Hepatocyte (in vitro differentiated cells): Measurements from ENCODE around the gene CDCA7L. TPM values are rescaled to one million over a fixed set of nuclear protein-coding genes. Genes with fewer than 3 reads are reported as not detected.

Source experiments
- DNase-seq: peaks from one replicate; pipeline ENCODE4 v3.0.0-alpha.2; 2016; ENCODE audit warnings: low spot score
- H2AFZ ChIP-seq: fragments of 200-600 bp; sonication (generic); 2 replicates; pipeline ENCODE4 v1.6.0; 2016; ENCODE audit warnings: antibody characterized with exemption, mild to moderate bottlenecking
- H3K27ac ChIP-seq: fragments of 200-600 bp; sonication (generic); 2 replicates; pipeline ENCODE4 v1.5.1; 2016; ENCODE audit warnings: mild to moderate bottlenecking
- H3K27me3 ChIP-seq: fragments of 200-600 bp; sonication (generic); 2 replicates; pipeline ENCODE4 v1.6.1; 2016
- H3K36me3 ChIP-seq: fragments of 200-600 bp; sonication (generic); replicated peaks from 2 replicates; pipeline ENCODE4 v1.5.1; 2016; ENCODE audit warnings: low read depth; ENCODE audit not compliant: insufficient read depth
- H3K4me1 ChIP-seq: fragments of 200-600 bp; sonication (generic); 2 replicates; pipeline ENCODE4 v1.5.1; 2016; ENCODE audit warnings: mild to moderate bottlenecking, moderate library complexity; ENCODE audit not compliant: insufficient read depth
- H3K4me2 ChIP-seq: fragments of 200-600 bp; sonication (generic); 2 replicates; pipeline ENCODE4 v1.6.0; 2016
- H3K4me3 ChIP-seq: fragments of 200-600 bp; sonication (generic); 2 replicates; pipeline ENCODE4 v1.5.1; 2016; ENCODE audit warnings: mild to moderate bottlenecking
- H3K79me2 ChIP-seq: fragments of 200-600 bp; sonication (generic); 2 replicates; pipeline ENCODE4 v1.6.0; 2017; ENCODE audit warnings: mild to moderate bottlenecking
- H3K9me2 ChIP-seq: fragments of 200-600 bp; sonication (generic); replicated peaks from 2 replicates; pipeline ENCODE4 v1.6.0; 2017; ENCODE audit warnings: mild to moderate bottlenecking; ENCODE audit not compliant: insufficient read depth
- H3K9me3 ChIP-seq: fragments of 200-600 bp; sonication (generic); 2 replicates; pipeline ENCODE4 v1.5.1; 2016; ENCODE audit warnings: low read depth, mild to moderate bottlenecking
- H4K20me1 ChIP-seq: fragments of 200-600 bp; sonication (generic); 2 replicates; pipeline ENCODE4 v1.6.0; 2016; ENCODE audit warnings: mild to moderate bottlenecking; ENCODE audit not compliant: insufficient read depth, poor library complexity, severe bottlenecking
- EZH2 ChIP-seq: fragments of 200-600 bp; sonication (generic); IDR thresholded peaks from 2 replicates; pipeline ENCODE4 v1.6.1; 2016; ENCODE audit warnings: antibody characterized with exemption, mild to moderate bottlenecking, borderline replicate concordance
- EZH2phosphoT487 ChIP-seq: fragments of 200-600 bp; sonication (generic); IDR thresholded peaks from one replicate; pipeline ENCODE4 v1.6.1; 2018; ENCODE audit warnings: antibody characterized with exemption, mild to moderate bottlenecking, low read depth, moderate library complexity; ENCODE audit not compliant: unreplicated experiment, severe bottlenecking
- WGBS: methylation state at CpG from one replicate; pipeline ENCODE4 v1.1.6; 2016; ENCODE audit warnings: low lambda C conversion rate; ENCODE audit errors: missing lambda C conversion rate; 5-methylcytosine and 5-hydroxymethylcytosine counted together
- polyA plus RNA-seq: library from polyadenylated mRNA; unstranded; fragments of >200 nt; fragmentation: Nextera tagmentation; extraction: Ambion mirVana; gene quantifications from 2 replicates; pipeline ENCODE4 v1.2.1, GENCODE V29; 2016
- total RNA-seq: library from RNA; depleted of rRNA; stranded (reverse); fragments of >200 nt; gene quantifications from 2 replicates; pipeline ENCODE4 v1.2.3, GENCODE V29; 2014
- TF ChIP-seq, protein P1 (sequence below): fragments of 200-600 bp; sonication (generic); IDR thresholded peaks from 2 replicates; pipeline ENCODE4 v1.5.1; 2016; ENCODE audit warnings: antibody characterized with exemption, mild to moderate bottlenecking; ENCODE audit not compliant: poor library complexity

Gene CDCA7L
- total and polyA plus RNA-seq, 2 experiments from 2014 or later = 4.5 to 13.0 TPM

DNA sequence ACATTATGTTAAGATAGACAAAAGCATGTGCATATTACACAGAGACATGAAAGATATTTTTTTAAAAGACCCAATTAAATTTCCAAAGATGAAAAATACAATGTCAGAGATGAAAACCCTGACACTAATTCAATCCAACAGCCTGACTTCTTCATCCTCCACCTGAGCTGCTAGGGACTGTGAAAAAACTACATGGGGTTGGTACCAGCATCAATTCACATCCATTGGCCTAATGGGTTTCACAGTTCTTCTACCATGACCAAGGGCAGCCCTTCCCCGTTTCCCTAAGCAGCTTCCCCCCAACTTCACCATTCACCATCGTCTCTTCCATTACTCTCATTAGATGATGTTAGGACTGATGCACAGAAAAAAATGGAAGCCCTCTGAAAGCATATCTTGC lies 37.4 kb upstream of the CDCA7L start:
- no peaks in the 10 kb centered on the region for H3K4me1 ChIP-seq
- no peak overlapping the region for H3K4me2 ChIP-seq
- no peaks in the 10 kb centered on the region for H3K79me2 ChIP-seq
- H3K36me3 ChIP-seq = no peaks in the 10 kb centered on the region
- H4K20me1 ChIP-seq = no peaks in the 10 kb centered on the region
- H3K9me2 ChIP-seq = no peaks in the 10 kb centered on the region
- no peaks in the 10 kb centered on the region for H3K9me3 ChIP-seq
- TF ChIP-seq, protein P1, sequence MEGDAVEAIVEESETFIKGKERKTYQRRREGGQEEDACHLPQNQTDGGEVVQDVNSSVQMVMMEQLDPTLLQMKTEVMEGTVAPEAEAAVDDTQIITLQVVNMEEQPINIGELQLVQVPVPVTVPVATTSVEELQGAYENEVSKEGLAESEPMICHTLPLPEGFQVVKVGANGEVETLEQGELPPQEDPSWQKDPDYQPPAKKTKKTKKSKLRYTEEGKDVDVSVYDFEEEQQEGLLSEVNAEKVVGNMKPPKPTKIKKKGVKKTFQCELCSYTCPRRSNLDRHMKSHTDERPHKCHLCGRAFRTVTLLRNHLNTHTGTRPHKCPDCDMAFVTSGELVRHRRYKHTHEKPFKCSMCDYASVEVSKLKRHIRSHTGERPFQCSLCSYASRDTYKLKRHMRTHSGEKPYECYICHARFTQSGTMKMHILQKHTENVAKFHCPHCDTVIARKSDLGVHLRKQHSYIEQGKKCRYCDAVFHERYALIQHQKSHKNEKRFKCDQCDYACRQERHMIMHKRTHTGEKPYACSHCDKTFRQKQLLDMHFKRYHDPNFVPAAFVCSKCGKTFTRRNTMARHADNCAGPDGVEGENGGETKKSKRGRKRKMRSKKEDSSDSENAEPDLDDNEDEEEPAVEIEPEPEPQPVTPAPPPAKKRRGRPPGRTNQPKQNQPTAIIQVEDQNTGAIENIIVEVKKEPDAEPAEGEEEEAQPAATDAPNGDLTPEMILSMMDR = no peak
- TF ChIP-seq EZH2 = no peak
- TF ChIP-seq EZH2phosphoT487 = no peak
- no peak for DNase-seq
- WGBS = 89% methylated on average over 2 of the region's 2 CpGs
- no peaks in the 10 kb centered on the region for H3K27me3 ChIP-seq
- no peak overlapping the region for H3K4me3 ChIP-seq
- no peak overlapping the region for H2AFZ ChIP-seq
- H3K27ac ChIP-seq = no peak overlapping the region

DNA sequence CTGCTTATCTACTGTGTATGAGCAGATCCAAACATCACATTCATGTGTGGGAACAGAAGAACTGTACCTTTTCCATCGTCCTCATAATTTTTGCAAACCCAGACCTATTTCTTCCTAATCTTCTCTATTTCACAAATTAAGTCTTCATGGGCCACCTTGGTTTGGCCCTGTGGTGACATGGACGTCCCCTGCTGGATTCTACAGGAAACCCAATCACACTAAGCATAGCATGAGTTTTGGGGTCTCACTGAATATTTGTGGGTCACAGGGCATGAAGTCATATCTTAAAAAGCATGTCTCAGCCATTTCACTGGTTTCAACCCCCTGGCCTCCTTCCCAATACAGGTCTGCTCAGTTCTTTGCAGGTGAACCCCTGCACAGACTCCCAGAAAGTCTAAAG lies 35.8 kb upstream of the CDCA7L start:
- H2AFZ ChIP-seq = no peak overlapping the region
- no peak overlapping the region for H3K27ac ChIP-seq
- no peak overlapping the region for H3K4me3 ChIP-seq
- H4K20me1 ChIP-seq = no peaks in the 10 kb centered on the region
- H3K27me3 ChIP-seq = no peaks in the 10 kb centered on the region
- H3K4me2 ChIP-seq = no peak overlapping the region
- DNase-seq = no peak
- H3K9me2 ChIP-seq = no peaks in the 10 kb centered on the region
- H3K4me1 ChIP-seq = no peaks in the 10 kb centered on the region
- WGBS = 85% methylated on average over 2 of the region's 2 CpGs
- TF ChIP-seq EZH2 (no peak), EZH2phosphoT487 (no peak)
- TF ChIP-seq, protein P1 = no peak
- no peaks in the 10 kb centered on the region for H3K79me2 ChIP-seq
- H3K36me3 ChIP-seq = no peaks in the 10 kb centered on the region
- no peaks in the 10 kb centered on the region for H3K9me3 ChIP-seq

DNA sequence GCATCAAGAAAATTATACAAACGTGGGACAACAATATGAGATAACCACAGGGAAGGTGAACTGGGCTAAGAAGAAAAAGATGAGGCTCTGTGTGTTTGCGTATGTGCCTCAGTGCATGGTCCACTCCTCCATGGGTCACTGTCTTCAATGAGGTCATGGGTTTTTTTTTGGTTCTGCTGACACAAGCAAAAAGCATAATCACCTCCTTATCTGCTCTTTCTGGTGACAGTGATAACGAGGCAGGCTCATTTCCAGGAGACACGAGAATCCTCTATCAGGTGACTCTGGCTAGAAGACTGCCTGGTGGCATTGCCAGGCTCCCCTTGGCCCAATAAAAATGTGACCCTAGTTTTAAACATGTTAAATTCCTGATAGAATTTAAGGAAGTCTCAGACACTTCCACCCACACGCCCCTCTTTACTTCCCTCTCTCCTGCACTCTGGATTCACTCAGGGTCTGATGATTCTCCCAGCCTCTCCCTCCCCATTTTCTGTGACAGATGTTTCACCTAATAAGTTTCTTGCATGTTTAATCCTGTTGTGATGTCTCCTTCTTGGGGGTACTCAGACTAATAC lies 35.3 kb upstream of the CDCA7L start:
- DNase-seq = no peak
- no peak overlapping the region for H3K27ac ChIP-seq
- WGBS = 53% methylated on average over 5 of the region's 5 CpGs
- H3K9me3 ChIP-seq = no peaks in the 10 kb centered on the region
- no peaks in the 10 kb centered on the region for H3K27me3 ChIP-seq
- H3K79me2 ChIP-seq = no peaks in the 10 kb centered on the region
- H3K4me2 ChIP-seq = no peak overlapping the region
- no peak for TF ChIP-seq EZH2phosphoT487
- TF ChIP-seq, protein P1 = no peak
- TF ChIP-seq EZH2 = no peak
- H3K36me3 ChIP-seq = no peaks in the 10 kb centered on the region
- H3K4me1 ChIP-seq = no peaks in the 10 kb centered on the region
- no peaks in the 10 kb centered on the region for H4K20me1 ChIP-seq
- no peaks in the 10 kb centered on the region for H3K9me2 ChIP-seq
- H3K4me3 ChIP-seq = no peak overlapping the region
- H2AFZ ChIP-seq = no peak overlapping the region
